Retina (tissue), 1 donor: Measurements from ENCODE around the gene HTR4.
"Not testable (repeated sequence)": the region's sequence is repeated elsewhere in the genome, so short reads cannot be mapped to it uniquely, and the experiment has no call there.

Experiments used
- DNase-seq: peaks from one replicate; pipeline ENCODE4 v3.0.0-alpha.2; 2016

The HTR4 gene

DNA sequence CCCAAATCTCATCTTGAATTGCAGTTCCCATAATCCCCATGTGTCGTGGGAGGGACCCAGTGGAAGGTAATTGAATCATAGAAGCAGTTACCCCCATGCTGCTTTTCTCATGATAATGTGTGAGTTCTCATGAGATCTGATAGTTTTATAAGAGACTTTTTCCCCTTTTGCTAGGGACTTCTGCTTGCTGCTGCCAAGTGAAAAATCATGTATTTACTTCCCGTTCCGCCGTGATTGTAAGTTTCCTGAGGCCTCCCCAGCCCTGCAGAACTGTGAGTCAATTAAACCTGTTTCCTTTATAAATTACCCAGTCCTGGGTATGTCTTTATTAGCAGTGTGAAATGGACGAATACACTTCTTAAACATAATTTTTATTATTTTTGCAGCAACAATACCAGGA, 185.6 kb downstream of the HTR4 start:
- not testable (repeated sequence) for DNase-seq

DNA sequence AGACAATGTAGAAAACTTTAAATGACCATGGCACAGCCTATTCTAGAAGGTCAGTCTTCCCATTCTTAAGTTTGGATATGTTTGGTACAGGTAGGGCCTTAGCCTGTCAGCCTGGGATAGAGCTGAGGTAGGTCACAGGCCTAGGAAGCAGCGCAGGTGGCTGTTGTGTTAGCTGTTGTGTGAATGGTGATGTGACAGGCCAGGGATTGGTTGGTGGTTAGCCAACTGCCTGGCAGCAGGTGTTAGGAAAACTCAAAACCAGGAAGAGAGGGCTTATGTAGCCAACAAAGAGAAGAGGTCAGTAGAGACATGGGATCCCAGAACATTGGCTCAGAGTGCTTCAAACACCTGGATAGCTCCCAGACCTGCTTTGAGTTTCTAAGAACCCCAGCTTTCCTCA, 186.4 kb downstream of the HTR4 start:
- no peak for DNase-seq

DNA sequence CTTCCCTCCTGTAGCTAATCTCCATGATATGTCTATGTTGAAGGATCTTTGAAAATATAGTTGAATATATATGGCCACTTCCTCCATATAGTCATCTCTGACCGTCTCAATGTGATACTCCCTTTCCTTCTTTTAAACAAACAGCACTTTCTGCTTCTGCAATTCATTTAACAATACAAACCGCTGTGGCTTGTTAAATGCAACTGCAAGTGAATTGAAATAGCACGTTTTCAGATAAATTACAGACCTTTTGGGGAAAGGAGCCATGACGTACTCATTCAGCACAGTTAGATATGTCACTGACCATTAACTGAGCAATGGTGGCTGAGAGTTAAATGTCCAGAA, 188.1 kb downstream of the HTR4 start:
- DNase-seq, result no peak

DNA sequence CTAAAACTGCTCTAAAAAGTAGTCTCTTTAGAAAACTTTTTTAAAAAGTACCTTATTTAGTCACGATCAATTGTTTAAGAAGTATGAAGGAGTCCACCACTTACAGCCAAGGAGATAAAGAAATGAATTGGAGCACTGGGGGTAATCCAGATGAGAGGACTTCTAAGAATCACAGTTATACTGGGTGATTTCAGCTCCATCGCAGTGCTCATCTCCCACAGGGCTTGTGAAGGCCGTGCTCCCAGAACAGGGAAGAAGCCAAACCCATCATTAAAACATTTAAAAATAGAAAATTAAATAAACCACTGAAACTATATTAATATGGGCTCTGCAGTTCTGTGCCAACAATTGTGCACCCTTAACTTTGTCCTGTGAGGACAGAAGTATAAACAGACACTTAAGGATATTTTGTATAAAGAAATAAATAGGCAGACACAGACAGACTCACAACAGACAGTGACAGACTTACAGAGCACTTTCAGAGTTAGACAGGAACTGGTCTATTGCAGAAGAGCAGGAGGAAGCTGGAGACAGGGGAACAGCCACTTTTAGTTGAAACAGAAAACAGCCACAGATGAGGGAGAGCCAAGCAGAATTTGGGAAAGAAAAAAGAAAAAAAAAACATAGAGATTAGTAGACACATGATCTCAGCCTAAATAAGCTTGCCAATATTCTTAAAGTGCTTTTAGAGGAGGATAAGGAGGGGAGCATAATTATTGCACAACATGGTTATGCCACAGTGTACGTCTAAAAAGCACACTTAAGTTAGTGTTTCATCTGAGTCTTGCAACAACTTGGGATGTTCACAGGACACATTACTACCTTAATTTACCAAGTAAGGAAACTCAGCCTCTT, 188.7 kb downstream of the HTR4 start:
- DNase-seq, result no peak

DNA sequence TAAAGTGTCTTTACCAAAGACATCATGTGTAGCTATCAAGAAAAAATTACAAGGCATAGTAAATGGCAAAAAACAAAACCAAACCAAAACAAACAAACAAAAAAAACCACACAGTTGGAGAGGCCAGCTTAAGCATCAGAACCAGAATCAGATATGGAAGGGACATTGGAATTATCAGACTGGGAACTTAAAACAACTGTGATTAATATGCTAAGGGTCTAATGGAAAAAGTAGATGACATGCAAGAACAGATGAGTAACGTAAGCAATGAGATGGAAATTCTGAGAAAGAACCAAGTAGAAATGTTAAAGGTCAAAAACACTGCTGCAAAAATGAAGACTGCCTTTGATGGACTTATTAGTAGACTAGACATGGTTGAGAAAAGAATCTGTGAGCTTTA, 194.7 kb downstream of the HTR4 start:
- no peak for DNase-seq

DNA sequence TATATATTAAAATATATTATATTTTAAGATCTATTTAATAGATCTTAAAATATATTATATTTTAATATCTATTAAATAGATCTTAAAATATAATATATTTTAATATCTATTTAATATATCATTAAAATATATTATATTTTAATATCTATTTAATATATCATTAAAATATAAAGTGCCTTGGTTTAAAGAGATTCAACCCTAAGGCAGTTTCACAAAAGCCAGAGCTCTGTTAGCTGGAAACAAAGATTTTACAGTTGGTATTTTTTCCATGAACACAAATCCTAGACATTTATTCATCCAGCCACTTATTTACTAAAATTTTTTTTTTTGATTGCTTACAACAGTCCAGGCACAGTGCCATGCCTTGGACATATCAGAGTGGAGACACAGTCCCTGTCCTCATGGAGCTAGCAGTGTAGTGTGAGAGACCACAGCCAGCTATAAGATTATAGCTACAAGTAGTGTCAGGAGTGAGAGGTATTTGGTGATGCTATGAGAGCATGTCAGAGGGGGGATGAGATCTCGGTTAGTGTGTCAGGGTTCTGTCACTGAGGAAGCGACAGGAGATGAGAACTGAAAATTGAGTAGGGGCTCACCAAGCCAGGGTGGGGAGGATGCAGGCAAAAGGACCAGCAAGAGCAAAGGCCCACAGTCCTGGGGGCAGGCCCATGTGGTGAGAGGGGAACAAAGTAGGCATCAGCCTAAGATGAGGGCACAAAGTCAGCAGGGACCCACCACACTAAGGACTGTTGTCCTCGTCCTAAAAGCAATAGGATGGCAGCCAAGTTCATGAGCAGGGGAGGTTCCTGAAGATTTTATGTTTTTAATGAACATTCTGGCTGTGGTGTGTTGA, 196.1 kb downstream of the HTR4 start:
- no peak for DNase-seq

DNA sequence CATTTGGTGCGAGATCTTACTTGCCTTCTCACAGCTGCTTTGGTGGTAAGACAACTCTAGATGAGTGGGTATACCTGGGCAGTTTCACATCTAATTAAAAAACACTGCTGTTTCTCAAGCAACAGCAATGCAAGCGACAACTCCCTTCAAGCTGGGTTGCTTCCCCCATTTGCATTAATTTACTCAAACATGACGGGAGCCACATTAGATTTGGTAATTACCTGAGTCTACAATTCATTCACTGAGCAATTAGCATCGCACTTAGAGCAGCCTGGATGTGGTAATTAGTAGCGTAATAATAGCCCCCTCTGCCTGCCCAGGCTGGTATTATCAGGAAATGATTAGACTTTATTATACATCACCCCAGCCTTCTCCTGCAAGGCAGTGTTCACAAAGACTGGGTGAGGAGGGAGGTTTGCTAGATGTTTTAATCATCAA, 197.1 kb downstream of the HTR4 start:
- peak; percentile 27 for DNase-seq

DNA sequence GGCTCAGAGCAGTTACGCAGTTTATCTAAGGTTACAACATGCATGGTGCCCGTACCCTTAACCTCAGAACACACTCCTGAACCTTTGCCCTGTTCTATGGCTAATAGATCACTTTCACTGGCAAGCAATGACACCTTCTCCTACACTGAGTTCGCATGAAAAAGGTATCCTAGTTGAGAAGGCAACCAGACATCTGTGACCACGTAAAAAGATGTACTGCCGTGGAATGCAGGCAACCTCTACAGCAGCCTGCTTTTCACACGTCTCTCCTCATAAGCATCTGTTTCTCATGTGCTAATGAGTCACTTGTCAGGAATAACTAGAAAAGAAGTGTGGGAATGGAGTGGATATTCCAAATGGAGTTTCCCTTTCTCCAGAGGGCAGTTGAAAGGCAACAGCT, 199.1 kb downstream of the HTR4 start:
- no peak for DNase-seq

DNA sequence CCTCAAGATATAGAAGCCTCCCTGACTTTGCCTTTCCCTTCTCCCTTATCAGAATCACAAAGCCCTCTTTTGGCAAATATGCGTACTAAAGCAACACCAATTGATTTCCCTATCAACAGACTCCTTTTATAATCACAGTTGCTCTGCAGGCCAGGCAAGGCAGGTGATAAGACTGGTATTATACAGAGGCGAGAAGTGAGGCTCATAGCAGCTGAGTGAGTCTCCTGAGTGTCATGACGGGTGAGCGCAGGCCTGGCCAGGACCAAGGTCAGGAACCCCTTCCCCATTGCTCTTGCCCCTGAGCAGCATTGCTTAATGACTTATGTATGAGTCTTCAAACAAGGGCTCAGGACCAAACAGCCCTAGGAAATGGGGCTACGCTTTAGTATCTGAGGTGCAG, 199.8 kb downstream of the HTR4 start:
- no peak for DNase-seq

DNA sequence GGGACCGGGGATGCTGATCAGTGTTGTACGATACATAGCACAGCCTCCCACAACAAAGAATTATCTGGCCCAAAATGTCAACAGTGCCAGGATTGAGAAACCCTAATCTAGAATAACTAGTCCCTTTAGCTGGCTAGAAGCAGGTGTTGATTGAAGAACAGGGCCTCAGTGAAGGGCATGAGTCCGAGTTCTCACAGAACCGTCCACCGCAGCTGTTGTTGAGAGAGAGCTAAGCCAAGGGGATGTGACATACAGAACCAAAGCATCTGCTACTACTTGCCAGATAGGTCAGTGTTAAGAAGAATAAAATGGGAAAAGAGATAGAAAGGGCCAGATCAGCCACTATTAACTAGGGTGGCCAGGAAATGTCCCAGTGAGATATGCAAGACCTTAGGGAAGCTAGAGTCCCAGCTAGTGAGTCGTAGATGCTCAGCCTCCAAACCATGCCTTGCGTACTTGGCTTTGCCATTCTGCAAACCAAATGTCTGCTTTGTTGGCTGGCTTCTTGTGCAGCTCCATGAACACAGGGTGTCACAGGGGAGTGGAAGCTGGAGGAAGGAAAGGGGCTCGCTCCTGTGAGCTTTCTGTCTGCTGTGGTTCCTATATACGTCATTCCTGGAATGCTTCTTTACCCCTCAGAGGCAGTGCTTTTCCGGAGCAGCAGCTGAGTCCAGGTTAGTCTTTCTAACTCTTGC, 201.7 kb downstream of the HTR4 start:
- DNase-seq, result no peak

DNA sequence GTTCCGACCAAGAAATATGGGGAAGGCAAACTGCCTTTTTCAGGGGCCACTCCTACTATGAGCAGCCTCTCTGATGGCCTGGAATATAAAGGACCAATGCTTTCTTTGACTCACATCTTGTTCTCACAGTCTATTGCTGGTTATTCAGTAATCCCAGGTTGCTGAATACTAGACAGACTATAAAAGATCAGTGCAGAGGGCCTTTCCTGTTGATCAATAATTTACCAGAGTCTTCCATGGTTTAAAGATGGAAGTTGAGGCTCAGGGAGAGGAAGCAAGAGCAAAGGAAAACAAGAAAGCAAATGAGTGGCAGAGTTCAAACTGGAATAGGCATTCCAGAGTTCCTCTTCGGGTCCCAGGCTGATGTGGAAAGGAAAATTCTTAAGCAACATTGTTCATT, 207.7 kb downstream of the HTR4 start:
- DNase-seq, result no peak

DNA sequence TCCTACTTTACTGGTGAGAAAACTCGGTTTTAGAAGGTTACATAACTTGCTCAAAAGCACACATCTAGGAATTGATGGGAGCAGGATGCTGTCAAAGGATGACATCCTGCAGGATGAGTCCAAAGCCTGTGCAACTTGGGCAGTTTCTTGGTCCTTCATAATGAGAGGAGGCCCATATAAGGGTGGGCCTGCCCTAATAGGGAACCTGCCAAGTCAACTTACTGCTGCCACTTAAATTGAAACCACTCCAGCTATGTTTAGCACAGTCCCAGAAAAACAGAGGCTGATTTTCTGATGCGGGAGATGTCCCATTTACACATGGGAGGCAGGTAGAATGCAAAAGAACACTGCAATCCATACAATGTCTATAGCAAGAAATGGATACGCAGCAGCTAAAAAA, 208.7 kb downstream of the HTR4 start:
- DNase-seq, result no peak

DNA sequence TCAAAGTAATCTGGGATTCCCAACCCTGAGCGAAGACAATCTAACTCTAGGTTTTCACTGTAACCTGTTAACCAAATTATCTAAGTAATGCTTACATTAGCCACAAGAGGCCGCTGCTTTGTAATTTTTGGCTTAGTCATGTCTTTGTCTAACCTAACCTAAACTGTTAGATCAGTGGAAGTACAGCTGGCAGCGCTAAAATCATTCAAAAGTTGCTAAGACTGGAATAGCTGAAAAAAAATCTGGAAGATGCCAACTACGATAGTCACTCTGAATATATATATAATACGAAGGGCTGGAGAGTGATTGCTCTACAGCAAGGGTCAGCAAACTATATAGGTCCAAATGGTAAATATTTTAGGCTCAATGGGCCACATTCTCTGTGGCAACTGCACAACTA, 210.3 kb downstream of the HTR4 start:
- DNase-seq, result peak; percentile 43

DNA sequence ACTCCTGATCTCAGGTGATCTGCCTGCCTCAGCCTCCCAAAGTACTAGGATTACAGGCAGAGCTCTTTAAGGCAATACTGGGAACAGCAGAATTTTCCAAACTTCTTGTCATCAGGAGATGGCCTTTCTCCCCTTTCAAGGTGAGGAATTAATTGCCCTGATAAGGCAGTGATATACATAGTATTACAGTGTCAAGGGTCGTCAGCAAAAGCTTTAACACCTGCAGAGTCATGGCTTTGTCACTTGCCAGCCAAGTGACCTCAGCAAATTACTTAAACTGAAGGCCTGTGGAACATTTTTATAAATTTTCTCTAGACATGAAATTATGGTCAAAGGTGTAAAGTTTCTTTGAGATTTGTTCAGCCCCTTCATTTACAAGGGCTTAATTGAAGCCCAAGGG, 211.1 kb downstream of the HTR4 start:
- DNase-seq, result no peak

DNA sequence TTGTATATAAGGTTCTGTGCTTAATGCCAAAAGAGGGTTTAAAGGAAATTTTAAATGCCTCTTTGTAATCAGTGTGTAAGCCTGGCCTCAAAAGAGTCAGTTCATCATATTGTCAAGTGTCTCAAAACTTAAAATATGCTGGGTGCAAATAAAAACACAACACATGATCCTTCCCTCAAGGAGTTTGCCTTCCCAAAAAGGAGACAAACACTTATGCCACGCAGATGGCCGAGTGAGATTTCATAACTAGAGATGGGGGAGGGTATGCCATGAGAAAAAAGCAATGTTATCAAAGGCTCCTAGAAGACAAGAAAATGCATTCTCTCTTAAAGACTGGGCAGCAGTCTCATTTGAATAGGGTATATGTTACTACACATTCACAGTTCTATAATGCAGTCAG, 215.4 kb downstream of the HTR4 start:
- no peak for DNase-seq

DNA sequence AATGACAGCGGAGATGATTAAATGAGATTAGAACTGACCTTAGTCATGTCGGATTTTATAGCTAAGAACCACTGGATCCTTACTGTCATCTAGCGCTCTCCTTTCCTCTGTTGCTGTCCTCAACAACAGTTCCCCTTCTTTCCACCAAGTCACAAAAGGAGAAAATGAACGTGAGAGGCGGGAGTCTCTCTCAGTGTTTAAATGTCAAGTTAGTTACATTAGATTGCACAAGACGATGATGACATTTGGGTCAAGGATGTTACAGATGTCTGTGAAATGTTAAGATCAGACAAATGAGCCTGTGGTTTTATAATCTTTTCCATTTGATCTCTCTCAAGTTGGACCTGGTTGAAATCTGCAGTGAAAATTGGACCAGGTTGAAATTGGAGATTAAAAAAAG, 217.1 kb downstream of the HTR4 start:
- no peak for DNase-seq

DNA sequence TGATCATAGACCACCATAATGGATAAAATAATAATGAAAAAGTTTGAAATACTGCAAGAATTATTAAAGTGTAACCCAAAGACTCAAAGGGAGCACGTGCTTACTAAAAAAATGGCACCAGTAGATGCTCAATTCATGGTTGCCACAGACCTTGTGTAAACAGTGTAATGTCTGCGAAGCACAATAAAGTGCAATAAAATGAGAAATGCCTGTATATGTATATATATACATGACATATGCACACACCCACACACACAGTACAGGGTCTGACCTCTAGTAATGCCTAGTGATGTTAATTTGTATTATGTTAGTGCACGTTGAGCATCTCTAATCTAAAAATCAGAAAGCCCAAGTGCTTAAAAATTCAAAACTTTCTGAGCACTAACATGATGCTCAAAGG, 218.3 kb downstream of the HTR4 start:
- DNase-seq, result no peak

DNA sequence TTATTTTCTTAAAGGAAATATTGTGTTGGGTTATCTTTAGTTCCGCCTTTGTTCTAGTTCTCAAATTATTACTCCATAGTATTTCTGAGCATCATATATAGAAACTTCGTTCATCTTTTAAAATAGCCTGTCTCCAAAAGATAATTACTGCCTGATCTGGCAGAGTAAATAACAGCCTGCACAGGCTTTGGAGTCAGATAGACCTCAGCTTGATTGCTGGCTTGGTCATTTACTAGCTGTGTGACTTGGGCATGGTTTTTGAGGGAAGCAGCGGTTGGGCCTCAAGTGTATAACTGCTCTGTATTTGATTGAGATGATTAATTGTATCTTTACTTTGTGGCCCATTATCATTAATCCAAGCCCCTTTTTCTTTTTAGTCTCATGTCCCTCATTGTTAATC, 220.5 kb downstream of the HTR4 start:
- no peak for DNase-seq
